Gastrocnemius medialis (tissue), 4 donors: Measurements from ENCODE around the gene COBLL1. TPM values are rescaled to one million over a fixed set of nuclear protein-coding genes. Genes with fewer than 3 reads are reported as not detected.

Experiments
- ATAC-seq, 2 donors: fragments of 150-250 bp; one replicate each; pipeline ENCODE4 v1.9.1; 2016
- DNase-seq, 2 donors: peaks; one replicate each; pipeline ENCODE4 v3.0.0-alpha.2; 2019
- H3K27ac ChIP-seq, 4 donors: fragments of 200-600 bp; sonication (generic); 1 replicate in 1 of 4; 2 replicates in 3 of 4; pipeline ENCODE4 v1.5.1; 2016 to 2018; ENCODE audit warnings: mild to moderate bottlenecking in 2 of 4, moderate library complexity in 1 of 4
- H3K27me3 ChIP-seq, 3 donors: fragments of 200-600 bp; sonication (generic) in 2 of 3; 1 replicate in 1 of 3; 2 replicates in 2 of 3; pipeline versions ENCODE4 v1.5.1 to v1.6.0; 2016 to 2019; ENCODE audit warnings: mild to moderate bottlenecking in 1 of 3, moderate library complexity in 1 of 3
- H3K36me3 ChIP-seq, 2 donors: fragments of 200-600 bp; sonication (generic) in 1 of 2; one replicate each; pipeline ENCODE4 v1.5.1; 2017 to 2018
- H3K4me1 ChIP-seq, 2 donors: fragments of 200-600 bp; sonication (generic) in 1 of 2; one replicate each; pipeline ENCODE4 v1.5.1; 2016 to 2017; ENCODE audit warnings: mild to moderate bottlenecking in 2 of 2
- H3K4me3 ChIP-seq, 4 donors: fragments of 200-600 bp; sonication (generic) in 3 of 4; 1 replicate in 1 of 4; 2 replicates in 3 of 4; pipeline ENCODE4 v1.5.1; 2016 to 2019; ENCODE audit warnings: mild to moderate bottlenecking in 2 of 4
- H3K9me3 ChIP-seq, 3 donors: fragments of 200-600 bp; sonication (generic) in 2 of 3; 1 replicate in 1 of 3; 2 replicates in 2 of 3; pipeline ENCODE4 v1.5.1; 2016 to 2019
- POLR2A ChIP-seq, 2 donors: fragments of 450-650 bp; IDR thresholded peaks; one replicate each; pipeline ENCODE4 v1.6.1; 2017; ENCODE audit warnings: antibody characterized with exemption in 2 of 2, mild to moderate bottlenecking in 2 of 2, moderate library complexity in 2 of 2
- in situ Hi-C, 4 donors: fragments of 200-750 bp; cut with MboI; loops; one replicate each; pipeline versions ENCODE4 v1.15.0 to v1.8.0; 2017; ENCODE audit warnings: low sequenced_read_pairs in 4 of 4
- intact Hi-C: fragments of 100-400 bp; cut with DNase I; formaldehyde crosslinking; loops from one replicate; pipeline ENCODE4 v1.15.1; 2023; ENCODE audit warnings: low total_unique reads
- total RNA-seq, 4 donors: library from RNA; depleted of rRNA; stranded (reverse); fragments of >200 nt; gene quantifications; one replicate each; pipeline versions ENCODE4 v1.1.0 to v1.2.3, GENCODE V29; 2016
- TF ChIP-seq, protein P1 (sequence below), 5 experiments: fragments of 450-650 bp in 3 of 5; fragments of 200-600 bp in 2 of 5; sonication (generic) in 2 of 5; IDR thresholded peaks in 4 of 5; conservative IDR thresholded peaks in 1 of 5; 1 replicate in 4 of 5; 2 replicates in 1 of 5; pipeline ENCODE4 v1.5.1; 2016 to 2019; ENCODE audit warnings: antibody characterized with exemption in 5 of 5, mild to moderate bottlenecking in 3 of 5, moderate library complexity in 3 of 5

Gene COBLL1
- total RNA-seq, 4 donors from 2014 or later, result 1.9 to 9.6 (median 4.0) TPM

DNA sequence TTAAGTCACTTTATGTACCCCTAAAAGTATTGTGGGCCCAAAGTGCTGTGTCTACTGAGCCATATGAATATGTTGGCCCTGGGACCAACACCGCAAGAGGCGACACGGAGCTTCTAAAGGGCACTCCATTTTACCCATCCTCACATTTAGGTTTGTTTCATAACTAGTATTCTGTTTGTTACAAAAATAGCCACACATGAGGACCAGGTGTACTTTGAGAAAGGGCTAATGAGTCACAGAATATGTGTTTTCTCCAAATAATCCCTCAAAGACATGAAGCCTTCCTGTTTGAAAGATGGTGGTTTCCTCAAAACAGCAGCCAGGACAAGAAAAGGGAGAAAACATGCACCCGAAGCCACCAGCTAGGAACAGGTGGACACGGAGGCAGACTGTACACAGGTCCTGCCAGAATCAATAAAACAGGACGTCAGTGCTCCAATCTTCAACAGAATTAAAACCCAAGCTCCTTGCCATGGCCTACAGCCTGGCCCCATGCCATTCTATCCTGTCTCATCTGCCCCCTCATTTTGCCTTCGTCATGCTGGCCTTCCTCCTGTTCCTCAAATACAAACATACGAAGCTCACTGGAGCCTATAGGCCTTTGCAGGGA, 198.6 kb downstream of the COBLL1 start:
- Histone ChIP-seq H3K27me3 (no peaks in the 10 kb centered on the region), H3K4me1 (no peaks in the 10 kb centered on the region), H3K27ac (no peak overlapping the region), H3K9me3 (no peaks in the 10 kb centered on the region), H3K4me3 (no peak overlapping the region), H3K36me3 (no peaks in the 10 kb centered on the region)
- in situ Hi-C loops, result no loop called here
- intact Hi-C loops, result no loop called here
- DNase-seq, result no peak
- no peak for ATAC-seq
- TF ChIP-seq, protein P1, sequence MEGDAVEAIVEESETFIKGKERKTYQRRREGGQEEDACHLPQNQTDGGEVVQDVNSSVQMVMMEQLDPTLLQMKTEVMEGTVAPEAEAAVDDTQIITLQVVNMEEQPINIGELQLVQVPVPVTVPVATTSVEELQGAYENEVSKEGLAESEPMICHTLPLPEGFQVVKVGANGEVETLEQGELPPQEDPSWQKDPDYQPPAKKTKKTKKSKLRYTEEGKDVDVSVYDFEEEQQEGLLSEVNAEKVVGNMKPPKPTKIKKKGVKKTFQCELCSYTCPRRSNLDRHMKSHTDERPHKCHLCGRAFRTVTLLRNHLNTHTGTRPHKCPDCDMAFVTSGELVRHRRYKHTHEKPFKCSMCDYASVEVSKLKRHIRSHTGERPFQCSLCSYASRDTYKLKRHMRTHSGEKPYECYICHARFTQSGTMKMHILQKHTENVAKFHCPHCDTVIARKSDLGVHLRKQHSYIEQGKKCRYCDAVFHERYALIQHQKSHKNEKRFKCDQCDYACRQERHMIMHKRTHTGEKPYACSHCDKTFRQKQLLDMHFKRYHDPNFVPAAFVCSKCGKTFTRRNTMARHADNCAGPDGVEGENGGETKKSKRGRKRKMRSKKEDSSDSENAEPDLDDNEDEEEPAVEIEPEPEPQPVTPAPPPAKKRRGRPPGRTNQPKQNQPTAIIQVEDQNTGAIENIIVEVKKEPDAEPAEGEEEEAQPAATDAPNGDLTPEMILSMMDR (IDR thresholded peaks at IDR 0.05 in 4 of 5, conservative IDR thresholded peaks at IDR 0.05 in 1 of 5), result no peak
- TF ChIP-seq POLR2A (IDR thresholded peaks at IDR 0.05), result no peak

DNA sequence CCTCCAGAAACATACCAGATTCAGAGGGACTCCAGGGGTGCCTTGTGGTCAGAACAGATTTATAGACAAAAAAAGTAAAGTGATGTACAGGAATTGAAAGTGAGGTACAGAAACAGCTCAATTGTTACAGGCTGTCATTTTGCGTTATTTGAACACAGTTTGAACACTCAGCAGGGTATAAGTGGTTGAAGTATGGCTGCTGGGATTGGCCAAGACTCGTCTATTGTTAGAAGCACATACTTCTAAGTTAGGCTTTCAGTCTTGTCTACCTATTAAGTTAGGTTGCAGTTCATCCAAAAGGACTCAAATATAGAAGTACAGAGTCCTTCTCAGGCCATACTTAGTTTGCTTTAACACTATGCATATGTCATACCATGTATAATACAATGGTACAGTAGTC, 199.4 kb downstream of the COBLL1 start:
- Histone ChIP-seq H3K27ac (no peak overlapping the region), H3K27me3 (no peaks in the 10 kb centered on the region), H3K9me3 (no peaks in the 10 kb centered on the region), H3K4me1 (no peaks in the 10 kb centered on the region), H3K36me3 (no peaks in the 10 kb centered on the region), H3K4me3 (no peak overlapping the region)
- intact Hi-C loops, result no loop called here
- ATAC-seq (no peak), DNase-seq (no peak)
- in situ Hi-C loops, result no loop called here
- no peak for TF ChIP-seq POLR2A (IDR thresholded peaks at IDR 0.05)
- TF ChIP-seq, protein P1 (IDR thresholded peaks at IDR 0.05 in 4 of 5, conservative IDR thresholded peaks at IDR 0.05 in 1 of 5), result no peak

Other genes with a start within 250 kb of the COBLL1 start
- 10 to 100 TPM in 1 of 4 donors, 1 to 10 TPM in 3; 2.1 to 14.9 (median 3.4) TPM for gene GRB14, start 220.3 kb downstream of the COBLL1 start, total RNA-seq
- gene SLC38A11, start 113.7 kb upstream of the COBLL1 start, total RNA-seq, result 1 to 10 TPM in 1 of 4 donors, under 1 TPM in 2, not detected in 1; 0.20 to 2.8 (median 0.78) TPM